HepG2 (cell line): ENCODE data around the gene CFL1. TPM values are rescaled to one million over a fixed set of nuclear protein-coding genes. Genes with fewer than 3 reads are reported as not detected.

Source experiments
- AHDC1 ChIP-seq: sonication (generic); formaldehyde crosslinking; IDR thresholded peaks from 2 replicates; pipeline ENCODE4 v1.5.1; 2020; ENCODE audit warnings: mild to moderate bottlenecking, missing genetic modification reagents, borderline replicate concordance
- ATAD3A ChIP-seq: sonication (generic); formaldehyde crosslinking; IDR thresholded peaks from 2 replicates; pipeline ENCODE4 v1.4.0; 2020; ENCODE audit warnings: missing genetic modification reagents
- FOSL2 ChIP-seq: sonication (generic); formaldehyde crosslinking; IDR thresholded peaks from 2 replicates; pipeline ENCODE4 v1.4.0; 2020; ENCODE audit warnings: missing genetic modification reagents
- HNF4A ChIP-seq: sonication (generic); formaldehyde crosslinking; IDR thresholded peaks from 2 replicates; pipeline ENCODE4 v1.4.0; 2020; ENCODE audit warnings: missing genetic modification reagents
- HOXA7 ChIP-seq: sonication (generic); formaldehyde crosslinking; IDR thresholded peaks from 2 replicates; pipeline ENCODE4 v1.8.1; 2022; ENCODE audit warnings: mild to moderate bottlenecking, missing genetic modification reagents, moderate library complexity
- HOXD1 ChIP-seq: sonication (generic); formaldehyde crosslinking; IDR thresholded peaks from 2 replicates; pipeline ENCODE4 v1.5.0; 2020; ENCODE audit warnings: missing genetic modification reagents
- JARID2 ChIP-seq: sonication (generic); formaldehyde crosslinking; IDR thresholded peaks from 2 replicates; pipeline ENCODE4 v1.8.1; 2023; ENCODE audit warnings: missing genetic modification reagents, inconsistent platforms; ENCODE audit not compliant: insufficient replicate concordance
- MED1 ChIP-seq: sonication (generic); formaldehyde crosslinking; IDR thresholded peaks from 2 replicates; pipeline ENCODE4 v1.4.0; 2020; ENCODE audit warnings: missing genetic modification reagents
- NONO ChIP-seq, 2 experiments: fragments of 450-650 bp in 1 of 2; sonication (generic) in 1 of 2; formaldehyde crosslinking in 1 of 2; IDR thresholded peaks in 1 of 2; conservative IDR thresholded peaks in 1 of 2; 2 replicates each; pipeline versions ENCODE4 v1.6.1 to v1.8.0; 2017 to 2022; ENCODE audit warnings: mild to moderate bottlenecking in 1 of 2, missing genetic modification reagents in 1 of 2, moderate library complexity in 1 of 2
- POLR2AphosphoS2 ChIP-seq: IDR thresholded peaks from 2 replicates; pipeline ENCODE4 v1.6.1; 2011; ENCODE audit warnings: low read depth, low read length, improper control_type of control experiment
- PREB ChIP-seq: sonication (generic); formaldehyde crosslinking; IDR thresholded peaks from 2 replicates; pipeline ENCODE4 v1.4.0; 2020; ENCODE audit warnings: missing genetic modification reagents
- RXRA ChIP-seq: sonication (generic); formaldehyde crosslinking; IDR thresholded peaks from 2 replicates; pipeline ENCODE4 v1.5.1; 2020; ENCODE audit warnings: missing genetic modification reagents
- SIN3B ChIP-seq: fragments of 150-350 bp; IDR thresholded peaks from 2 replicates; pipeline ENCODE4 v1.6.1; 2014; ENCODE audit warnings: low read length
- SMAD3 ChIP-seq: sonication (generic); formaldehyde crosslinking; IDR thresholded peaks from 2 replicates; pipeline ENCODE4 v1.4.0; 2020; ENCODE audit warnings: missing genetic modification reagents
- SMC3 ChIP-seq: IDR thresholded peaks from 2 replicates; pipeline ENCODE4 v1.6.1; 2011; ENCODE audit warnings: low read length, improper control_type of control experiment
- SSRP1 ChIP-seq: IDR thresholded peaks from 2 replicates; pipeline ENCODE4 v1.6.1; 2016; ENCODE audit warnings: control low read depth
- ZNF44 ChIP-seq: sonication (generic); formaldehyde crosslinking; IDR thresholded peaks from 2 replicates; pipeline ENCODE4 v1.5.1; 2020; ENCODE audit warnings: mild to moderate bottlenecking, missing genetic modification reagents
- ZNF670 ChIP-seq: sonication (generic); formaldehyde crosslinking; IDR thresholded peaks from 2 replicates; pipeline ENCODE4 v1.8.0; 2022; ENCODE audit warnings: mild to moderate bottlenecking, missing genetic modification reagents, borderline replicate concordance
- ZNF678 ChIP-seq: sonication (generic); formaldehyde crosslinking; IDR thresholded peaks from 2 replicates; pipeline ENCODE4 v1.4.0; 2020; ENCODE audit warnings: mild to moderate bottlenecking, missing genetic modification reagents
- ZNF768 ChIP-seq: sonication (generic); formaldehyde crosslinking; IDR thresholded peaks from 2 replicates; pipeline ENCODE4 v1.4.0; 2020; ENCODE audit warnings: missing genetic modification reagents
- ZNF773 ChIP-seq: sonication (generic); formaldehyde crosslinking; IDR thresholded peaks from 2 replicates; pipeline ENCODE4 v1.4.0; 2020; ENCODE audit warnings: missing genetic modification reagents, borderline replicate concordance
- polyA plus RNA-seq, 8 experiments: library from polyadenylated mRNA; depleted of rRNA in 3 of 8; stranded (reverse) in 7 of 8; unstranded in 1 of 8; fragments of >200 nt; fragmentation: Illumina TruSeq in 4 of 8; extraction: Trizol in 4 of 8; gene quantifications; 2 replicates each; pipeline versions ENCODE4 v1.2.1 to v1.2.3, GENCODE V29; 2011 to 2016; ENCODE audit warnings: low read depth in 4 of 8, missing spikeins in 1 of 8, mixed read lengths in 1 of 8; ENCODE audit not compliant: insufficient read depth in 1 of 8
- total RNA-seq, 5 experiments: library from RNA; depleted of rRNA; stranded (reverse); fragments of >200 nt; fragmentation: Illumina TruSeq; extraction: Trizol; gene quantifications; 2 replicates each; pipeline ENCODE4 v1.2.3, GENCODE V29; 2016; ENCODE audit warnings: low read depth in 1 of 5
- TF ChIP-seq, protein P1 (sequence below): sonication (generic); formaldehyde crosslinking; IDR thresholded peaks from 2 replicates; pipeline ENCODE4 v1.4.0; 2020; ENCODE audit warnings: missing genetic modification reagents
- TF ChIP-seq, protein P2 (sequence below): IDR thresholded peaks from 2 replicates; pipeline ENCODE4 v1.6.1; 2012; ENCODE audit warnings: inconsistent platforms

Gene CFL1
- total and polyA plus RNA-seq, 2 of the 13 experiments (the other 11 are each of a cell fraction or from before 2014, with no cell fraction given) = 379 to 383 TPM

DNA sequence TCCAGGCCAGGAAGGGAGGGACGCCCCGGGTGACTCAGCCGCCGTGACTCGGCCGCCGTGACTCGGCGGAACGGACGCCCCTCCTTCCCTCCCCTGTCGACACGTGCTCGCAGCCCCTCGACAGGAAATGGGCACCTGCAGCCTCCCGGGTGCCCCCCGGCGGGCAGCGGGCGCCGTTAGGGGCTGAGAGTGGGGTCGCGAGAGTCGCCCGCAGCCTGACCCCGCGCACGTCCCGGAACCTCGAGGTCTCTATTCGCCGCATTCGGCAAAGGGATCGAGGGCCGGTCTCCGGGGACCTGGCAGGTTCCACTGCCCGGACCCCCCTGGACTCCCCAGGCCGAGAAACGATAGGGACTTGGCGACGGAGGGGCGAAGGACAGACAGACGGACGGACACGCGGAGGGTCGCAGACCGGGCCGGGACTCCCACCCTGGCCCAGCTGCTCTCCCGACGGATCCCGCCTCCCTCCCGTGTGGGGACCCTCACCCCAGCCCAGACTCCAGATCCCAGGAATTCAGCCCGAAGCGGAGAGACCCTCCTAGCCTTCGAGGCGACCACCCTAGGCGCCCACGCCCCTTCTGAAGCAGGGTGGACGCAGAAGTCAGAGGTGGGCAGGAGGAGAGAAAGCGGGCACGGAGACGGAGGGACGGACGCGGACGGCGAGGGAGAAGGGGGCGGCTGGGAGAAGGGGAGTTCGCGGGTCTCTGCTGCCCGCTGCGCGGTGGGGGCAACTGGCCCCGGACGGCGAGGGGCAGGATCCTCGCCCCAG lies 41.6 kb upstream of the CFL1 start (continued):
- TF ChIP-seq ZNF768 (CRISPR knock-in tag) (peak; percentile 52; the same call in 1 of the 2 replicates), ZNF773 (CRISPR knock-in tag) (peak; percentile 54; the same call in 1 of the 2 replicates), ZNF678 (no peak), SSRP1 (CRISPR knock-in tag) (0 out of 2 replicates have a peak, but pooled peaks have one; percentile 57), ZNF44 (CRISPR knock-in tag) (0 out of 2 replicates have a peak, but pooled peaks have one; percentile 67), SMC3 (no peak), HOXA7 (0 out of 2 replicates have a peak, but pooled peaks have one; percentile 60), SIN3B (no peak), HNF4A (CRISPR knock-in tag) (no peak), NONO (IDR thresholded peaks at IDR 0.05) (no peak), NONO (CRISPR knock-in tag; conservative IDR thresholded peaks at IDR 0.05) (peak; percentile 60; the same call in 1 of the 2 replicates), JARID2 (CRISPR knock-in tag) (no peak), PREB (CRISPR knock-in tag) (no peak), RXRA (peak; percentile 56; the same call in 1 of the 2 replicates), SMAD3 (CRISPR knock-in tag) (no peak), FOSL2 (peak; percentile 92), ZNF670 (CRISPR knock-in tag) (peak; percentile 95), MED1 (CRISPR knock-in tag) (0 out of 2 replicates have a peak, but pooled peaks have one; percentile 12), AHDC1 (peak; percentile 75; the same call in 1 of the 2 replicates), POLR2AphosphoS2 (no peak), ATAD3A (no peak), HOXD1 (CRISPR knock-in tag) (no peak)
- TF ChIP-seq, protein P1, sequence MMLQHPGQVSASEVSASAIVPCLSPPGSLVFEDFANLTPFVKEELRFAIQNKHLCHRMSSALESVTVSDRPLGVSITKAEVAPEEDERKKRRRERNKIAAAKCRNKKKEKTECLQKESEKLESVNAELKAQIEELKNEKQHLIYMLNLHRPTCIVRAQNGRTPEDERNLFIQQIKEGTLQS (CRISPR knock-in tag) = peak; percentile 52; the same call in 1 of the 2 replicates
- TF ChIP-seq, protein P2, sequence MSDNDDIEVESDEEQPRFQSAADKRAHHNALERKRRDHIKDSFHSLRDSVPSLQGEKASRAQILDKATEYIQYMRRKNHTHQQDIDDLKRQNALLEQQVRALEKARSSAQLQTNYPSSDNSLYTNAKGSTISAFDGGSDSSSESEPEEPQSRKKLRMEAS = peak; percentile 96
